Measurements from ENCODE around the gene ANO8.
"Not testable (repeated sequence)": the region's sequence is repeated elsewhere in the genome, so short reads cannot be mapped to it uniquely, and the experiment has no call there.

Gene ANO8, protein sequence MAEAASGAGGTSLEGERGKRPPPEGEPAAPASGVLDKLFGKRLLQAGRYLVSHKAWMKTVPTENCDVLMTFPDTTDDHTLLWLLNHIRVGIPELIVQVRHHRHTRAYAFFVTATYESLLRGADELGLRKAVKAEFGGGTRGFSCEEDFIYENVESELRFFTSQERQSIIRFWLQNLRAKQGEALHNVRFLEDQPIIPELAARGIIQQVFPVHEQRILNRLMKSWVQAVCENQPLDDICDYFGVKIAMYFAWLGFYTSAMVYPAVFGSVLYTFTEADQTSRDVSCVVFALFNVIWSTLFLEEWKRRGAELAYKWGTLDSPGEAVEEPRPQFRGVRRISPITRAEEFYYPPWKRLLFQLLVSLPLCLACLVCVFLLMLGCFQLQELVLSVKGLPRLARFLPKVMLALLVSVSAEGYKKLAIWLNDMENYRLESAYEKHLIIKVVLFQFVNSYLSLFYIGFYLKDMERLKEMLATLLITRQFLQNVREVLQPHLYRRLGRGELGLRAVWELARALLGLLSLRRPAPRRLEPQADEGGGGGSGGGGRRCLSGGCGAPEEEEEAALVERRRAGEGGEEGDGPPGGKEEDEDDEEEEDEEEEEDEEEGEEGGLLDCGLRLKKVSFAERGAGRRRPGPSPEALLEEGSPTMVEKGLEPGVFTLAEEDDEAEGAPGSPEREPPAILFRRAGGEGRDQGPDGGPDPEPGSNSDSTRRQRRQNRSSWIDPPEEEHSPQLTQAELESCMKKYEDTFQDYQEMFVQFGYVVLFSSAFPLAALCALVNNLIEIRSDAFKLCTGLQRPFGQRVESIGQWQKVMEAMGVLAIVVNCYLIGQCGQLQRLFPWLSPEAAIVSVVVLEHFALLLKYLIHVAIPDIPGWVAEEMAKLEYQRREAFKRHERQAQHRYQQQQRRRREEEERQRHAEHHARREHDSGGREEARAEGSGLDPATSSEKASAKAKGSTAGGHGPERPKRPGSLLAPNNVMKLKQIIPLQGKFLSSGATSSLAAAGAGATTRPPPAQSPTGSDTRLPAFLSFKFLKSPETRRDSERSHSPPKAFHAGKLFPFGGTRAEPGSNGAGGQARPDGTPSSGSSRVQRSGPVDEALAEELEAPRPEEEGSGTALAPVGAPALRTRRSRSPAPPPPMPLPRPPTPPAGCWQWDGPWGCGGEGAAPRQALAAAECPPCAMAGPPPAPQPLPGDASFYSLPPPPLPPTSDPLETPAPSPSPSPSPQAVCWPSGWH

DNA sequence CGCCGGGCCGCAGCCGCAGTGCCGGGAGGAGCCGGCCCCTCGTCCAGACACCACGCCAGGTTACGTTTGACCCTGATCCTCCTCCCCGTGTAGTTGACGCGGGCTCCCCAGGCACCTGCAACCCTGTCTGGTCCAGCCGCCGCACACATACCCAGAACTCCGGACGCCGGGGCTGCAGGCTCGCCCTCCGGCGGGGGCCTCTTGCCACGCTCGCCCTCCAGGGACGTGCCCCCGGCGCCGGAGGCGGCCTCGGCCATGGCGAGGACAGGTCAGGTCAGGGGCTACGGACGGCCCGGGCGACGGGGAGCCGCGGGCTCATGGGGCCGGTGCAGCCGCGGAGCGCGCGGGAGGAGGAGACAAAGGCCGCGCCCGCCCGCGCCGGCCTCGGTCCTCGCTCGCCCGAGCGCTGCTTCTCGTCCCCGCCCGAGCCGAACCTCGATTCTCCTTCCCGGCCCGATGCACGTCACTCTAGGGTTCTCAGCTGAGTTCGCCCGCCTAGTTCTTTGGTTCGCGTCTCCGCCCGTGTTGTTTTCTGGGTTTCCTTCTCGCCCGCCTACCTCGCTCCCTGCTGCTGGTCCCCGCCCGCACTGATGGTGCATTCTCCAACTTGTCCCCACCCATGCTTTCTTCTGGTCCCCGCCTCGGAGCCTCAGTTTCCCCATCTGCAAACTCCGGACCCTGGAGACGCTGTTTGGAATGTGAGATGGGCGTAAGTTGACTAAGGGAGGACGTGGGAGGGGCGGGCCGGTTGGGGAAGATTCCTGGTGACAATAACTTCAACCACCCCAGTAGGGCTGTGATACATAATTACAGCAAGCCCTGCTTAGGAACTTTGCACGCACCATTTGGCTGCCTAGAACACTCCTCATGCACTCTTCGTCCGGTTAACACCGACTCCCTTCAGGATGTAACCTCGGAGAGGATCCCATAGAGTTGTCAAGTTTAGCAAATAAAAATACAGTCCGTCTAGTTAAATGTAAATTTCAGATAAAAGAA lies at the start of gene ANO8:
Gene ANO8, minus strand, starts transcription at position 442 of the 996 bp plus-strand sequence. Its CDS starts 185 bp downstream, at position 257.
- peak in 55 of 56 donors; percentile 70 to 96 (median 90) for DNase-seq

DNA sequence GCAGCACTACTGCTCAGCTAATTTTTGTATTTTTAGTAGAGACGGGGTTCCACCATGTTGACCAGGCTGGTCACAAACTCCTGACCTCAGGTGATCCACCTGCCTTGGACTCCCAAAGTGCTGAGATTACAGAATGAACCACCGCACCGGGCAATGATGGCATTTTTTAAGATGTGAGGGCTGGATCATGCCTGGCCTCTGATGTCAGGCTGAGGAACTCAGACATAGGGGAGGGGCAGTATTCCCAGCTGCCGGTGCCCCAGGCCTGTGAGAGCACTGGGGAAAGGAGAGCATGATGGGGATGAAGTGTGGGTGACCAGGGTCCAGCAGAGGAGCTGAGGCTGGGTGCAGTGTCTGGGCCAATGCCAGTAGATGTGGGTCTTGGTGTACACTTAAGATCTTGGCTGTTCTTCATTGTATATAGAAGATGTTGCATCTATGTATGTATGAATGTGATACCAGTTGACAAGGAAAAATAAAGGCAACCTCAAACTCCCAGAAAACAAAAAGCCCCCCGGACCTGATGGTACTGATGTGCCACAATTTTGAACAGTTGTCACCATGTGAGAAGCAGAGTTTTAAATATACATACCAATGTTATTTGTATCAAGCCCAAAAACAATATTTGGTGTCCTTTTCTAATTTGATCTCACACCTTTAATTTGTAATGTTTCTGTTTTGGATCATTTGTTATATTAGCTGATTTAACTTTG lies 45.9 kb upstream of the ANO8 start:
- no peak for DNase-seq

DNA sequence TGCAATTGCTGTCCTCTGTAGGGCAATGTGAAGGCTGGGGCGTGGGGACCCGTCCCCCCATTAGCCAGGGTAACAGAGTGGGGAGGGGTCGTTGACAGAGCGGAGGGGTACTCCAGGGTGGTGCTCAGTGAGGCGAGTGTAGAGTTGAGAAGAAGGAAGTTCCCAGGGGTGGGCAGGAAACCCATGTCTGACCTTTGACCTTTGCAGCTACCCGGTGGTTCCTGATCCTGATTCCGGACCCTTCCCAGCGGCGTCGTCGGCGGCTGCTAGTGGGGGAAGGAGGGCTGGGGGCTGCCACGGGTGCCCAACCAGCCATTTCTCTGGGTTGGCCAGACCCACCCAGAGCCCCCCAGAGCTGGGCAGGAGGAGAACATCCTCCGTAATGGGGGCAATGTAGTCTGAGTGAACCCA lies 44.6 kb upstream of the ANO8 start:
- no peak for DNase-seq

DNA sequence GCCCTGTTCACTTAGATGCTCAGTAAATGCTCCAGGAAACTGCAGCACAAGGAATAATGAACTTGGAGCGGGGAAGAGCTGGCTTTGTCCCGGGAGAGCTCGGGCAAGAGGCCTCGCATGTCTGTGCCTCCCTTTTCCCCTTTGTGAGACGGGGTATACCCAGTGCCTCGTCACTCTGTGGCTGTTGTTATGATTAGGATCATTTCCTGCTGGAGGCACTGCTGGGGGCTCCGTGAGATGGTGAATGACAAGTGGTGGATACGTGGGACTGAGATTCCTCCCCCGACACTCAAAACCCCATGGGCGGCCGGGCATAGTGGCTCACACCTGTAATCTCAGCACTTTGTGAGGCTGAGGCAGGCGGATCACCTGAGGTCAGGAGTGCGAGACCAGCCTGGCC lies 43.6 kb upstream of the ANO8 start:
- DNase-seq, result no peak

DNA sequence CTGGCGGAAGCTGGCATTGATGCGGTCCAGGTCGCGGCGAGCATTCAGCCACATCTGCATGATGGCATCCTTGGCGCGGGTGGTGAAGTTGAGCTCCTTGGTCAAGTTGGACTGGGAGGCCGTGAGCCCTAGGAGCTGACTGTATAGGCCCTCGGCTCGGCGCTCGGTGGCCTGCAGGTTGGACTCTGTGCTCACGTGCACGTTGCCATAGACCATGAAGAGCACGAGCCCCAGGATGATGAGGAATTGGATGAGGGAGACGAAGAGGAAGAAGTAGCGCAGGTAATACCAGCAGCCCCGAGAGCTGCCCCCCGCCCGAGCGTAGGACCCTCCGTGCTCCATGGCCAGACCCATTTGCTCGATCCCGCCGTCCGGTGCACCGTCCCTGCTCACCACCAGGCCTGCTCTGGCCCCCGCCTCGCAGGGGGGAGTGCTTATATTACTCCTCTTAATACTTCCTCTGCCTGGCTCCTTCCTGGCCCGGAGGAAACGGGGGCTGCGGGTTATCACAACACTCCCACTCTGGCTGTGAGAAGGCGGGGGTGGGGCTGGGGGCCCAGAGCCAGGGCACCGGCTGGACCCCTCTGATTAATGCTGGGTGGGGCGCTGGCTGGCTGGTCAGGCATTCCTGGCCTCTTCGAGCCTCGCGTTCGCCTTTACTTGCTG lies 42.4 kb upstream of the ANO8 start, which contains the start of gene PLVAP:
Gene PLVAP, minus strand, starts transcription at position 408 of the 666 bp plus-strand sequence. Its CDS starts 54 bp downstream, at position 354.
- peak in 1 of 56 donors; percentile 9 for DNase-seq

DNA sequence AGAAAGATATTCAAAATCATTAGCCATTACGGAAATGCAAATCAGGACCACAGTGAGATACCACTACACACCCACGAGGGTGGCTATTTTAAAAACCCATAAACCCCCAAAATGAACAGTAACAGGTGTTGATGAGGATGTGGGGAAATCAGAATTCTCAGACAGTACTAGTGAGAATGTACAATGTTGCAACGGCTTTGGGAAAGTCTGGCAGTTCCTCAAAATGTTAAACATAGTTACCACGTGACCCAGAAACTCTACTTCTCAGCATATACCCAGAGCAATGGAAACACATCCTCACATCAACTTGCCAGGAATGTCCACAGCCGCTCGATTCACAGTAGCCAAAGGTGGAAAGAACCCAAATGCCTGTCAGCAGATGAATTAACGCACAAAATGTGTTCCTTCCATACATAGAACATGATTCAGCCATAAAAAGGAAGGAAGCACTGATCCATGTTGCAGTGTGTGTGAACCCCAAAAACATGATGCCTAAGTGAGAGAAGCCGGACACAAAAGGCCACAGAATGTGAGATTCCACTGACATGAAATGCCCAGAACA lies 35.5 kb upstream of the ANO8 start:
- peak in 10 of 56 donors; percentile 1 to 50 (median 24) for DNase-seq

DNA sequence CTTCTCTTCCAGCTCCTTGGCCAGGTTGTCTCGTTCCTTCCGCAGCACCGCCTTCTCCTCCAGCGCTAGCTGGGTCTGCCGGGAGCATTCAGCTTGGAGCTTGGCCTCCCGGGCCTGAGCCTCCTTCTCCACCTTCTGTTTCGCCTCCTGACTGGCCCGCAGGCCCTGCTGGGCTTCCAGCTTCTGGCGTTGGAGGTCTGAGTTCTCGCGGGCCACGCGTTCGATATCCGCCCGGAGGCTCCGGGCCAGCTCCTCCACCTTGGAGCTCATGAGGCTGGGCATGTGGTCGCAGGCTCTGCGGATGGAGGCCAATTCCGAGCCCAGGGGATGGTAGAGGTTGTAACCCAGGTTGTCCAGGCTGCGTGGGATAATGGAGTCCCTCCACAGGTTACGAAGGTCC lies 30.7 kb upstream of the ANO8 start:
- no peak for DNase-seq

DNA sequence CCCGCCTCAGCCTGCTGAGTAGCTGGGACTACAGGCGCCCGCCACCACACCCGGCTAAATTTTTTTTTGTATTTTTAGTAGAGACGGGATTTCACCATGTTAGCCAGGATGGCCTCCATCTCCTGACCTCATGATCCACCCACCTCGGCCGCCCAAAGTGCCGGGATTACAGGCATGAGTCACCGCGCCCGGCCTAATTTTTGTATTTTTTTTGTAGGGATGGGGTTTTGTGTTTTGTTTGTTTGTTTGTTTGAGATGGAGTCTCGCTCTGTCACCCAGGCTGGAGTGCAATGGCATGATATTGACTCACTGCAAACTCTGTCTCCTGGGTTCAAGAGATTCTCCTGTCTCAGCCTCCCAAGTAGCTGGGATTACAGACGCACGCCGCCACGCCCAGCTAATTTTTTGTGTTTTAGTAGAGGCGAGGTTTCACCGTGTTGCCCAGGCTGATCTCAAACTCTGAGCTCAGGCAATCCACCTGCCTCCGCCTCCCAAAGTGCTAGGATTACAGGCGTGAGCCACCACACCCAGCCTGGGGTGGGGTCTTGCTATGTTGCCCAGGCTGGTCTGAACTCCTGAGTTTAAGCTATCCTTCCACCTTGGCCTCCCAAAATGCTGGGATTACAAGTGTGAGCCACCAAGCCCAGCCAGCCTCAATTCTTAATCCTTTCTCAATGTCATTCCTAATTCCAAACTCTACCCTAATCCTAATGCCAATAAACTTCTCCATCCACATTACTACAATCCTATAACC lies 29.4 kb upstream of the ANO8 start:
- not testable (repeated sequence) for DNase-seq

DNA sequence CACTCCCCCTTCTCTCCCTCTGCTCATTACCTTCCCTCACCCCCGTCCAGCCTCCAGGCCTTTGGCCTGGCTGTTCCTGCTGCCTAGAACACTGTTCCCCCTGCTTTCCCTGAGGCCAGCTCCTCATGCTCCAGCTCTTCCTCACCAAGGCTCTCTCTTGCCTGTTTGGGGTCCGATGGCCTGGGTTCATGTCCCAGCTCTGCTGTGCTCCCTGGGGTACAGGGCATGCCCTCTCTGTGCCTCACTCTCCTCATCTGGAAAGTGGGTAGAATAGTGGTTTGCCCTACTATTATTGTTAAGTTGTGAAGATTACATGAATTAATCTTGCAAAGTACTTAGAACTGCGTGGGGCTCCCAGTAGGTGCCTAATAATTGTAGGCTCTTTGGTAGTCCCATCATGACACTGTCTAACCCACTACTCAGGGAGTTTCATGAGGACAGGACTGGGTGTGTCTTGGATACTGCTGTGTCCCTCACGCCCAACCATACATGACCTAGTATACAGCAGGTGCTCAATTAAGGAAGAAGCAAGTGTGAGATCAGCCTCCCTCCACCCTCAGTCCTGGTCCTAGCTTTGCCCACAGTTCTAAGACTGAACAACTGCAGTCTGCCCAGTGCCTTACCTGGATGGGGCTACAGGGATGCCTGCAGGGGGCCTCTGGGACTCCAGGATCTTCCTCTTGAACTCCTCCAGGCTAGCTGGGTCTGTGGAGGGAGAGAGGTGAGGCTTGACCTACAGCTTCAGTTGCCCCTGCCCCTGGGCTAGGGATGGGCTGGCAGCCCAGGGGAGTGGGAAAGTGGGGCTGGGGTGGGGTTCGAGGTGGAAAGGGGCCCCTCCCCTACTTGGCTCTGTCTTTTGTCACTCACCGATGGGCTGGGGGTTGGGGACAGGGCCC lies 25.5 kb upstream of the ANO8 start:
- DNase-seq, result no peak

DNA sequence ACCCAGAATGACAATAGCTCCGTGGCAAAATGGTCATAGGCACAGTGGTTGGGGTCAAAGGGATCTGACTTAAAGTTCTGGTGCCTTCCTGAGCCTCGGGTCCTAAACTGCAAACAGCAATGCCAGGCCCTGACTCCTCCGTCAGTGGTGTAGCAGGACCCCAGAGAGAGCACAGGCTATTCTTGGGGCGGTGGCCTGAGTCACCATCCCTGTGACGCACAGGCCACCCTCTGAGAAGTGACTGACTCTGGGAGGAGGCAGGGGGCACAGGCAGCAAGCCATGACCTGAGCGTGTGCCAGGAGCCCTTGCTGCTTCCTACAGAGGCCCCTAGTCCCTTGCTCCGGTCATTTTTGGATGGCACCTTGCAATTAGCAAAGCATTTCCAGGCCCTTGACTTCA lies 23.7 kb upstream of the ANO8 start:
- DNase-seq, result no peak

DNA sequence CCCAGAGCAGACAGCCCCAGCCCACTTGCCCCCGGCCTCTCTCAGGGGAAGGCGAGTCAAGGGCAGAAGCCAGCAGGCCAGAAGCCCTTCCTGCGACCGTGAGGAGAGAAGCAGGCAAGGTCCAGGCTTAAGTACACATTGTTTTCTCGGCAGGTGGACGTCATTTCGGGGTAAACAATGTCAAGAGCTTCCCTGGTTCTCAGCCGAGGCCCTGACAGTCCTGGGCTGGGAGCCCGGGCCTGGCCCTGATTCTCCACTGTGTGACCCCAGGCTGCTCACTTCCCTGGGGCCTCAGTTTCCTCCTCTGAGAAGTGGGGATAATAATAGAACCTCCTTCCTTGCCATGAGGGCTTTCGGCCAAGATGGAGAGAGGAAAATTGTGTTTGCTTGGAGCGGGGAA lies 23.1 kb upstream of the ANO8 start:
- no peak for DNase-seq

DNA sequence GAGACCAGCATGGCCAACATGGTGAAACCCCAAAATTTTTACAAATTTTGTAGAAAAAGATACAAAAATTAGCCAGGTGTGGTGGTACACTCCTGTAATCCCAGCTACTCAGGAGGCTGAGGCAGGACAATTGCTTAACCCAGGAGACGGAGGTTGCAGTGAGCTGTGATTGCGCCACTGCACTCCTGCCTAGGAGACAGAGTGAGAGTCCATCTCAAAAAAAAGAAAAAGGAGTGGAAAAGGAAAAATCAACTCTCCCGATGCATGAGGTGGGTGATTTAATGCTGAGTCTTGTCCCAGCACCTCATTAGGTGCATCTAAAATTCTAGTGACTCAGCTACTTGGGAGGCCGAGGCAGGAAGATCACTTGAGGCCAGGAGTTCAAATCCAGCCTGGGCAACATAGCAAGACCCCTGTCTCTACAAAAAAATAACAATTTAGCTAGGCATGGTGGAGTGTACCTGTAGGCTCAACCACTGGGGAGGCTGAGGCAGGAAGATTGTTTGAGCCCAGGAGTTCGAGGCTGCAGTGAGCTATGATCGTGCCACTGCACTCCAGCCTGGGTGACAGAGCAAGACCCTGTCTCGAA lies 22.5 kb upstream of the ANO8 start:
- no peak for DNase-seq

DNA sequence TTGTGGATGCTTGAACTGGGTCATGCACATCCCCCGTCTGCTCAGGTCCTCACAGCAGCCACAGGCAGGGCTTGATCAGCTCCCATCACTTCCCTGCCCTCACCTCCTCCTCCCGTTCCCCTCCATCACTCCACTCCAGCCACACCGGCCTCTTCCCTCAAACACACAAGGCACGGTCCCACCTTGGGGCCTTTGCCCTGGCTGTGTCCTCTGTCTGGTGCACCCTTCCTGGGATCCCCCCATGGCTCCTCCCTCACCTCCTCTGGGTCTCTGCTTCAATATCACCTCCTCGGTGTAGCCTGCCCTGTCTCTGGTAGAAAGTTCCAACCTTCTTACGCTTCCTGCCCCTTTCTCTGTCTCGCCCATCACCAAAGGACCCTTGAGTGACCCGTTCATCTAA lies 18.7 kb upstream of the ANO8 start:
- no peak for DNase-seq

DNA sequence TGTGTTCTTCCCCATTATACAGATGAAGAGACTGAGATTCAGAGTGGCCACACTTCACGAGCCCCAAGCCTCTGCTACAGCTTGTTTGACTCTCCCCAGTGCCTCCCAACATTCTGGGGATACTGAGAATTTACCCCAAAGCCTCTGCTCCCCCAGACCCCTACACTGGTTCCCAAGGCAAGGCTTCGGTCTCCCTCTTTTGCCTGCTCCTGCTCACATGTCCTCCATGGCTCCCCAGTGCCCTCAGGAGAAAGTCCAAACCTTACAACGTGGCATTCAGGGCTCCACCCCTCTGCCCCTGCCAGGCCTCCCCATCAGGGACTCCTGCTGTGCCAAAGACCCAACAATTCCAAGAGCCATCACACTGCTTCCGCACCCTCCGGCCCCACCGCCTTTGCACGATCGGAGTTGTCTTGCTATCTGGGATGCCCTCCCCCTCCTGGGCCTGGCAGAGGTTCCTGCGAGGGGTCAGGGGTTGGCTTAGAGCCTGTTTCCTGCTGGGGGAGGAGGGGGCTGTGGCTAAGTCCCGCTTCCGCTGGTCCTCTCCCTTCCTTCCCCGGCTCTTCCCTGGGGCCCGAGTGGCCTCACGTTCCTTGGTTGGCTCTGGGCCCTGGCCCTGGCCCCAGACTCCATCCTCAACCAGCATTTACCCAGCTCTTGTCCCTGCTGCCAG lies 18.1 kb upstream of the ANO8 start:
- peak in 2 of 56 donors; percentile 20 to 21 for DNase-seq

DNA sequence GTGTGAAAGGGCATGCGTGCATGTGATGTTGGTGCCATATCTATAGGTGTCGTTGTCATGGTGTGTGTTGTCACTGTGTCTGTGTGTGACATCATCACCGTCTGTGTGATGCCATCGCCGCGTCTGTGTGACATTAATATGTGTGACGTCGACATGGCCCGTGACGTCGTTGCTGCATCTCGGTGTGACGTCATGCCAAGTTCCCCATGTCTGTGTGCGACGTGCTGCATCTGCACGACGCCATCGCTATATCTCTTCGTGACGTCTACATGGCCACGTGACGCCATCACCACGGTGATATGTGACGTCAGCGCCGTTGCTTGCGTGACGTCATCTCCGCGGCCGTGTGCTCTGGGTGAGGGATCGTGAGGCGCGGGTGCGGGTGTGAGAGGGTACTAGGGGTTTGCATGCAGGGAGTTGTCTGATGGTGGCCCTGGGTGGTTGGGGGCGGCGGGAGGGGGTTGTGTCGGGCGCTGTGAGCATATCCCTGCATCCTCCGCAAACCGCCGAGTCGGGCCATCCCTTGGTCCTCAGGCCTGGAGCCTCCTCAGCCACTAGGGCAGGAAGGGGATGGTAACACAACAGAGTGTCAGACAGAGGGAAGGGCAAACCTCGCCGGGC lies 17.3 kb upstream of the ANO8 start:
- DNase-seq, result no peak

Data from amygdala (tissue), 56 donors.